DND-41 (cell line): ENCODE measurements around the gene EDN2.
A peak's percentile ranks its signal among the peaks of the same experiment; 100 is the strongest.

Experiments used
- ATAC-seq: fragments of 200-7000 bp; cut with Tn5 transposase; 3 replicates; pipeline ENCODE4 v1.9.1; 2021; ENCODE audit warnings: low read depth; ENCODE audit not compliant: insufficient read depth
- DNase-seq: peaks from one replicate; pipeline ENCODE4 v3.0.0-alpha.2; 2020
- H2AFZ ChIP-seq: 2 replicates; pipeline ENCODE4 v1.6.0; 2012; ENCODE audit warnings: low read depth, low read length
- H3K27ac ChIP-seq: 2 replicates; pipeline ENCODE4 v1.5.1; 2012; ENCODE audit warnings: low read length, inconsistent platforms
- H3K27me3 ChIP-seq: fragments of 200-600 bp; sonication (generic); 2 replicates; pipeline ENCODE4 v1.6.0; 2012; ENCODE audit warnings: low read length, mild to moderate bottlenecking, inconsistent platforms; ENCODE audit not compliant: insufficient read depth, poor library complexity
- H3K36me3 ChIP-seq: 2 replicates; pipeline ENCODE4 v1.5.1; 2012; ENCODE audit warnings: low read length, inconsistent platforms; ENCODE audit not compliant: insufficient read depth
- H3K4me1 ChIP-seq: 2 replicates; pipeline ENCODE4 v1.5.1; 2012; ENCODE audit warnings: mild to moderate bottlenecking, low read length; ENCODE audit not compliant: insufficient read depth
- H3K4me2 ChIP-seq: 2 replicates; pipeline ENCODE4 v1.6.0; 2012; ENCODE audit warnings: mild to moderate bottlenecking, moderate library complexity, low read length, inconsistent platforms; ENCODE audit not compliant: insufficient read depth
- H3K4me3 ChIP-seq, 2 experiments: fragments of 200-600 bp in 1 of 2; shearing (Covaris generic) in 1 of 2; 2 replicates each; pipeline ENCODE4 v1.5.1; 2012 to 2016; ENCODE audit warnings: inconsistent platforms in 2 of 2, low read length in 2 of 2, mild to moderate bottlenecking in 2 of 2, low read depth in 1 of 2, moderate library complexity in 1 of 2
- H3K79me2 ChIP-seq: 2 replicates; pipeline ENCODE4 v1.6.0; 2012; ENCODE audit warnings: low read length, inconsistent platforms; ENCODE audit not compliant: insufficient read depth
- H3K9ac ChIP-seq: 2 replicates; pipeline ENCODE4 v1.6.0; 2012; ENCODE audit warnings: low read depth, mild to moderate bottlenecking, inconsistent platforms, low read length, moderate library complexity
- H3K9me3 ChIP-seq: 2 replicates; pipeline ENCODE4 v1.5.1; 2012; ENCODE audit warnings: low read length, moderate library complexity, mild to moderate bottlenecking, inconsistent platforms; ENCODE audit not compliant: insufficient read depth, severe bottlenecking
- H4K20me1 ChIP-seq: 2 replicates; pipeline ENCODE4 v1.6.0; 2012; ENCODE audit warnings: low read length; ENCODE audit not compliant: insufficient read depth
- CTCF ChIP-seq: IDR thresholded peaks from 2 replicates; pipeline ENCODE4 v1.5.1; 2012; ENCODE audit warnings: borderline replicate concordance, low read length, moderate library complexity, mild to moderate bottlenecking; ENCODE audit not compliant: poor library complexity, severe bottlenecking; ENCODE audit errors: extremely low read depth
- EZH2 ChIP-seq: IDR thresholded peaks from 3 replicates; pipeline ENCODE4 v1.6.1; 2012; ENCODE audit warnings: borderline replicate concordance, low read depth, mild to moderate bottlenecking, moderate library complexity, low read length, inconsistent platforms; ENCODE audit not compliant: severe bottlenecking

The EDN2 gene

GRCh38 chr1:41493117-41493536 is 8.6 kb upstream of the EDN2 start:
- DNase-seq (no peak), ATAC-seq (no peak)
- no peak overlapping the region for H3K4me2 ChIP-seq
- H3K4me1 ChIP-seq, result no peaks in the 10 kb centered on the region
- H3K4me3 ChIP-seq, result no peak overlapping the region
- no peak overlapping the region for H2AFZ ChIP-seq
- no peaks in the 10 kb centered on the region for H3K79me2 ChIP-seq
- H3K36me3 ChIP-seq, result no peaks in the 10 kb centered on the region
- H3K27ac ChIP-seq, result no peak overlapping the region
- H3K9me3 ChIP-seq, result no peaks in the 10 kb centered on the region
- TF ChIP-seq EZH2, result no peak
- no peak for TF ChIP-seq CTCF
- no peaks in the 10 kb centered on the region; the same call in 1 of the 2 replicates for H4K20me1 ChIP-seq
- no peaks in the 10 kb centered on the region for H3K27me3 ChIP-seq
- H3K9ac ChIP-seq, result no peak overlapping the region

GRCh38 chr1:41492341-41492848 is 7.9 kb upstream of the EDN2 start:
- no peak overlapping the region for H3K9ac ChIP-seq
- H3K27ac ChIP-seq, result no peak overlapping the region
- H3K36me3 ChIP-seq, result no peaks in the 10 kb centered on the region
- no peak overlapping the region for H3K4me2 ChIP-seq
- ATAC-seq, result peak; percentile 67
- no peaks in the 10 kb centered on the region for H3K4me1 ChIP-seq
- H3K27me3 ChIP-seq, result peaks cover 4% of the 10 kb centered on the region
- no peaks in the 10 kb centered on the region for H4K20me1 ChIP-seq
- H3K79me2 ChIP-seq, result no peaks in the 10 kb centered on the region
- H3K4me3 ChIP-seq, result no peak overlapping the region
- H2AFZ ChIP-seq, result no peak overlapping the region
- TF ChIP-seq EZH2, result no peak
- TF ChIP-seq CTCF, result peak; percentile 78
- DNase-seq, result peak; percentile 47
- H3K9me3 ChIP-seq, result no peaks in the 10 kb centered on the region

- no peaks in the 10 kb centered on the region for H3K9me3 ChIP-seq
- H3K4me3 ChIP-seq, result no peak overlapping the region
- no peak overlapping the region for H2AFZ ChIP-seq
- no peaks in the 10 kb centered on the region for H3K4me1 ChIP-seq
- H4K20me1 ChIP-seq, result no peaks in the 10 kb centered on the region; the same call in 1 of the 2 replicates
- ATAC-seq, result no peak
- peaks cover 4% of the 10 kb centered on the region for H3K27me3 ChIP-seq
- H3K79me2 ChIP-seq, result no peaks in the 10 kb centered on the region
- H3K36me3 ChIP-seq, result no peaks in the 10 kb centered on the region
- DNase-seq, result no peak
- no peak overlapping the region for H3K9ac ChIP-seq
- TF ChIP-seq EZH2 (no peak), CTCF (no peak)
- no peak overlapping the region for H3K27ac ChIP-seq
- H3K4me2 ChIP-seq, result no peak overlapping the region
Observed at GRCh38 chr1:41490911-41491310, 6.4 kb upstream of the EDN2 start.
